K562 (cell line): Measurements from ENCODE around the gene COL13A1. TPM values are rescaled to one million over a fixed set of nuclear protein-coding genes. Genes with fewer than 3 reads are reported as not detected.

Source experiments
- ATAC-seq: fragments of 200-7000 bp; cut with Tn5 transposase; 3 replicates; pipeline ENCODE4 v1.9.1; 2020; ENCODE audit warnings: moderate library complexity
- BruUV-seq: library from RNA; stranded (reverse); fragments of 400-500 nt; replicated peaks from 2 replicates; lab custom pipeline; 2021; lab: Mats Ljungman, UMichigan
- CTCF ChIA-PET: fragments of 300-600 bp; formaldehyde crosslinking; extraction: SDS; loops from one replicate; lab custom pipeline; 2021; ENCODE audit warnings: low intra/inter-chr PET ratio; lab: Yijun Ruan, JAX
- POLR2A ChIA-PET: fragments of 300-600, 350-650 bp; sonication (Branson Sonifier 250); formaldehyde crosslinking; extraction: SDS; loops from one replicate; lab custom pipeline; 2021; ENCODE audit warnings: antibody characterized with exemption, inconsistent platforms; lab: Yijun Ruan, JAX
- DNase-seq, 4 experiments: peaks; one replicate each; pipeline versions ENCODE4 v3.0.0 to v3.0.0-alpha.2; 2011 to 2018; ENCODE audit warnings: low spot score in 3 of 4, mixed read lengths in 3 of 4; ENCODE audit errors: extremely low read depth in 1 of 4
- FAIRE-seq: peaks from 2 replicates; lab custom pipeline; 2011; peaks lifted over from hg19 to GRCh38; lab: Jason Lieb, UNC
- H2AFZ ChIP-seq: 2 replicates; pipeline ENCODE4 v1.6.0; 2011; ENCODE audit warnings: low read depth, low read length, control low read depth, inconsistent platforms
- H3K27ac ChIP-seq: fragments of 200-600 bp; 3 replicates; pipeline ENCODE4 v1.8.0; 2011; ENCODE audit warnings: low read depth, mild to moderate bottlenecking, control low read depth, inconsistent platforms, low read length, moderate library complexity, mixed read lengths; ENCODE audit errors: extremely low read depth
- H3K27me3 ChIP-seq, 2 experiments: fragments of 300-600 bp in 1 of 2; 2 replicates in 1 of 2; 3 replicates in 1 of 2; pipeline versions ENCODE4 v1.6.0 to v1.8.0; 2011; ENCODE audit warnings: inconsistent platforms in 2 of 2, low read length in 2 of 2, mild to moderate bottlenecking in 1 of 2, mixed read lengths in 1 of 2, moderate library complexity in 1 of 2; ENCODE audit not compliant: control insufficient read depth in 2 of 2, insufficient read depth in 2 of 2
- H3K36me3 ChIP-seq: fragments of 300-600 bp; 3 replicates; pipeline ENCODE4 v1.8.0; 2011; ENCODE audit warnings: mild to moderate bottlenecking, low read length, inconsistent platforms; ENCODE audit not compliant: control insufficient read depth, insufficient read depth
- H3K4me1 ChIP-seq, 2 experiments: fragments of 200-600 bp in 1 of 2; replicated peaks in 1 of 2; 2 replicates in 1 of 2; 3 replicates in 1 of 2; pipeline versions ENCODE4 v1.5.1 to v1.8.0; 2011; ENCODE audit warnings: inconsistent platforms in 2 of 2, low read length in 2 of 2, mild to moderate bottlenecking in 1 of 2, mixed read lengths in 1 of 2, moderate library complexity in 1 of 2; ENCODE audit not compliant: control insufficient read depth in 2 of 2, insufficient read depth in 2 of 2
- H3K4me2 ChIP-seq: 2 replicates; pipeline ENCODE4 v1.6.1; 2011; ENCODE audit warnings: low read length, control low read depth, inconsistent platforms, mixed read lengths; ENCODE audit not compliant: insufficient read depth
- H3K4me3 ChIP-seq: fragments of 200-600 bp; sonication (generic), shearing (Covaris generic); 2 replicates; pipeline ENCODE4 v1.5.1; 2016; ENCODE audit warnings: control low read depth, inconsistent platforms
- H3K79me2 ChIP-seq: fragments of 200-600 bp; 3 replicates; pipeline ENCODE4 v1.8.0; 2011; ENCODE audit warnings: low read length, inconsistent platforms; ENCODE audit not compliant: control insufficient read depth, insufficient read depth
- H3K9ac ChIP-seq, 2 experiments: 2 replicates each; pipeline versions ENCODE4 v1.6.0 to v1.6.1; 2011; ENCODE audit warnings: low read depth in 2 of 2, low read length in 2 of 2, control low read depth in 1 of 2, inconsistent platforms in 1 of 2, mild to moderate bottlenecking in 1 of 2, mixed read lengths in 1 of 2; ENCODE audit not compliant: insufficient read depth in 1 of 2
- H3K9me1 ChIP-seq: one replicate; pipeline ENCODE4 v1.6.0; 2011; ENCODE audit warnings: inconsistent platforms, mild to moderate bottlenecking, low read length, moderate library complexity; ENCODE audit not compliant: control insufficient read depth, insufficient read depth
- H3K9me3 ChIP-seq: replicated peaks from 2 replicates; pipeline ENCODE4 v1.5.1; 2011; ENCODE audit warnings: low read depth, low read length, inconsistent platforms; ENCODE audit not compliant: control insufficient read depth, insufficient read depth
- H4K20me1 ChIP-seq: replicated peaks from 2 replicates; pipeline ENCODE4 v1.6.1; 2011; ENCODE audit warnings: low read length, inconsistent platforms, mixed read lengths; ENCODE audit not compliant: control insufficient read depth, insufficient read depth
- CTBP1 ChIP-seq: fragments of 450-650 bp; IDR thresholded peaks from 2 replicates; pipeline ENCODE4 v1.6.1; 2016; ENCODE audit warnings: borderline replicate concordance
- CXXC5 ChIP-seq: fragments of 250-450 bp; sonication (Bioruptor Pico); IDR thresholded peaks from 2 replicates; pipeline ENCODE4 v1.8.0; 2022; ENCODE audit warnings: inconsistent platforms, mild to moderate bottlenecking, moderate library complexity
- FIP1L1 ChIP-seq: fragments of 200-400 bp; formaldehyde crosslinking; IDR thresholded peaks from 2 replicates; pipeline ENCODE4 v1.6.1; 2018; ENCODE audit warnings: mild to moderate bottlenecking, low read depth, low read length; ENCODE audit not compliant: poor library complexity, severe bottlenecking
- FOXA3 ChIP-seq, 2 experiments: fragments of 450-650 bp in 1 of 2; sonication (generic) in 1 of 2; formaldehyde crosslinking; IDR thresholded peaks in 1 of 2; conservative IDR thresholded peaks in 1 of 2; 2 replicates each; pipeline versions ENCODE4 v1.4.0 to v1.8.0; 2020 to 2022; ENCODE audit warnings: mild to moderate bottlenecking in 2 of 2, missing genetic modification reagents in 1 of 2
- FOXP1 ChIP-seq: sonication (generic); formaldehyde crosslinking; IDR thresholded peaks from 2 replicates; pipeline ENCODE4 v1.8.0; 2022; ENCODE audit warnings: mild to moderate bottlenecking, missing genetic modification reagents
- GMEB1 ChIP-seq: fragments of 250-450 bp; sonication (Bioruptor Pico); IDR thresholded peaks from 2 replicates; pipeline ENCODE4 v1.4.0; 2020; ENCODE audit warnings: mild to moderate bottlenecking
- IRF2 ChIP-seq: sonication (generic); formaldehyde crosslinking; IDR thresholded peaks from 2 replicates; pipeline ENCODE4 v1.8.1; 2022; ENCODE audit warnings: mild to moderate bottlenecking, missing genetic modification reagents
- NR2C1 ChIP-seq, 2 experiments: fragments of 450-650 bp; IDR thresholded peaks; 2 replicates each; pipeline ENCODE4 v1.6.1; 2017; ENCODE audit warnings: mild to moderate bottlenecking in 2 of 2, antibody characterized with exemption in 1 of 2, inconsistent platforms in 1 of 2, missing compliant biosample characterization in 1 of 2, missing genetic modification characterization in 1 of 2
- POLR2A ChIP-seq: fragments of 450-650 bp; conservative IDR thresholded peaks from 2 replicates; pipeline ENCODE4 v1.6.1; 2016
- WHSC1 ChIP-seq: IDR thresholded peaks from one replicate; pipeline ENCODE4 v1.6.1; 2012; ENCODE audit warnings: low read length, control low read depth, inconsistent platforms
- XRCC5 ChIP-seq: fragments of 200-400 bp; formaldehyde crosslinking; IDR thresholded peaks from 2 replicates; pipeline ENCODE4 v1.6.1; 2017; ENCODE audit warnings: low read depth, mild to moderate bottlenecking, low read length
- ZNF436 ChIP-seq: fragments of 250-450, 450-650 bp; sonication (Bioruptor Pico); formaldehyde crosslinking; IDR thresholded peaks from 2 replicates; pipeline ENCODE4 v1.7.0; 2020; ENCODE audit warnings: mild to moderate bottlenecking
- ZNF79 ChIP-seq: fragments of 250-450 bp; sonication (Bioruptor Pico); IDR thresholded peaks from 2 replicates; pipeline ENCODE4 v1.4.0; 2020; ENCODE audit warnings: low read depth, mild to moderate bottlenecking, moderate library complexity
- WGBS: fragments of 100-300 bp; shearing (Covaris generic); methylation state at CpG from one replicate; pipeline ENCODE4 v1.1.6; 2016; ENCODE audit warnings: low coverage, mixed read lengths; ENCODE audit not compliant: insufficient coverage; ENCODE audit errors: missing lambda C conversion rate; 5-methylcytosine and 5-hydroxymethylcytosine counted together
- in situ Hi-C: fragments of 300-500 bp; cut with MboI; formaldehyde crosslinking; loops from 4 replicates; pipeline ENCODE4 v1.15.0; 2018; ENCODE audit warnings: inconsistent platforms, mixed read lengths
- intact Hi-C: fragments of 100-400 bp; cut with micrococcal nuclease; formaldehyde crosslinking; loops from 2 replicates; pipeline ENCODE4 v1.14.2; 2022
- polyA plus RNA-seq, 8 experiments: library from polyadenylated mRNA; depleted of rRNA in 4 of 8; stranded (reverse) in 5 of 8; unstranded in 3 of 8; fragments of >200 nt; fragmentation: Nextera tagmentation in 2 of 8; fragmentation: Illumina TruSeq in 1 of 8; extraction: Ambion mirVana in 2 of 8; extraction: Trizol in 1 of 8; gene quantifications; 2 replicates each; pipeline versions ENCODE4 v1.2.1 to v1.2.3, GENCODE V29; 2011 to 2014; ENCODE audit warnings: inconsistent platforms in 1 of 8, missing spikeins in 1 of 8
- total RNA-seq, 7 experiments: library from RNA; depleted of rRNA in 6 of 7; stranded (reverse); fragments of >200 nt in 6 of 7; fragmentation: Illumina TruSeq in 2 of 7; extraction: Trizol in 2 of 7; gene quantifications; 2 replicates each; pipeline versions ENCODE4 v1.2.1 to v1.2.3, GENCODE V29; 2011 to 2021; ENCODE audit warnings: low replicate concordance in 1 of 7
- TF ChIP-seq, protein P1 (sequence below): fragments of 450-650 bp; IDR thresholded peaks from 2 replicates; pipeline ENCODE4 v1.7.1; 2018; ENCODE audit warnings: mild to moderate bottlenecking, low read depth; ENCODE audit not compliant: partially characterized antibody

The COL13A1 gene
- total and polyA plus RNA-seq, 9 of the 15 experiments (the other 6 are each of a cell fraction or from before 2014, with no cell fraction given) = not detected

DNA sequence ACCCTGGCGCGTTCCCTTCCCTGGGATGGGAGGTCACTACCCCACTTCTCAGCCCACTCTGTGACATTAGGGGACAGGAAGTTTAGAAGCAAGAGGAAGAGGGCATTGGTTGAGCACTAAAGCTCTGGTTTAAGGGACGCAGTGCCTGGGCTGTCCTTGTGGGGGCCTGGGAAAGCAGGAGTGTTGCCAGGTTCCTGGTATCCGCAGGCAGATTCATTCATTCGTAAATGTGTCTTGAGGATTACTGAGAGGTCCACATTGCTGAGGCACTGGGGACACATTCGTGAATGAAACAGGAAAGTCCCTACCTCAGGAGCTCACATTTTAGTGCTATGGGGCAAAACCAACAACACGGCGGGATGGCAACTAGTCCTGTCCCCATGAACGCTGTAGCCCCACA, 69.4 kb downstream of the COL13A1 start (continued):
- no peak for TF ChIP-seq GMEB1 (CRISPR knock-in tag)
- TF ChIP-seq CTBP1 = no peak
- no peak for TF ChIP-seq XRCC5
- no peak for TF ChIP-seq IRF2 (CRISPR knock-in tag)
- no peak for TF ChIP-seq WHSC1
- TF ChIP-seq ZNF436 (CRISPR knock-in tag) = no peak
- no peak for TF ChIP-seq POLR2A

GRCh38 chr10:69872323-69872722, 70.6 kb downstream of the COL13A1 start:
- Histone ChIP-seq H3K4me1 (no peaks in the 10 kb centered on the region; a peak in 1 of 5 replicates), H3K9ac (no peak overlapping the region), H2AFZ (no peak overlapping the region), H3K27me3 (peaks cover 18 to 77% of the 10 kb centered on the region in 2 experiments), H3K9me3 (no peaks in the 10 kb centered on the region), H3K4me3 (no peak overlapping the region), H3K27ac (no peak overlapping the region), H3K4me2 (no peak overlapping the region), H3K9me1 (no peaks in the 10 kb centered on the region), H3K36me3 (no peaks in the 10 kb centered on the region), H3K79me2 (no peaks in the 10 kb centered on the region), H4K20me1 (peaks cover 21% of the 10 kb centered on the region)
- CTCF ChIA-PET = no interaction called here
- TF ChIP-seq CXXC5 (CRISPR knock-in tag) (no peak), FOXA3 (CRISPR knock-in tag; conservative IDR thresholded peaks at IDR 0.05 in 1 of 2, IDR thresholded peaks at IDR 0.05 in 1 of 2) (no peak), NR2C1 (IDR thresholded peaks at IDR 0.05) (no peak), NR2C1 (tag; IDR thresholded peaks at IDR 0.05) (no peak), ZNF79 (CRISPR knock-in tag) (no peak), FIP1L1 (no peak), FOXP1 (no peak)
- TF ChIP-seq, protein P1, sequence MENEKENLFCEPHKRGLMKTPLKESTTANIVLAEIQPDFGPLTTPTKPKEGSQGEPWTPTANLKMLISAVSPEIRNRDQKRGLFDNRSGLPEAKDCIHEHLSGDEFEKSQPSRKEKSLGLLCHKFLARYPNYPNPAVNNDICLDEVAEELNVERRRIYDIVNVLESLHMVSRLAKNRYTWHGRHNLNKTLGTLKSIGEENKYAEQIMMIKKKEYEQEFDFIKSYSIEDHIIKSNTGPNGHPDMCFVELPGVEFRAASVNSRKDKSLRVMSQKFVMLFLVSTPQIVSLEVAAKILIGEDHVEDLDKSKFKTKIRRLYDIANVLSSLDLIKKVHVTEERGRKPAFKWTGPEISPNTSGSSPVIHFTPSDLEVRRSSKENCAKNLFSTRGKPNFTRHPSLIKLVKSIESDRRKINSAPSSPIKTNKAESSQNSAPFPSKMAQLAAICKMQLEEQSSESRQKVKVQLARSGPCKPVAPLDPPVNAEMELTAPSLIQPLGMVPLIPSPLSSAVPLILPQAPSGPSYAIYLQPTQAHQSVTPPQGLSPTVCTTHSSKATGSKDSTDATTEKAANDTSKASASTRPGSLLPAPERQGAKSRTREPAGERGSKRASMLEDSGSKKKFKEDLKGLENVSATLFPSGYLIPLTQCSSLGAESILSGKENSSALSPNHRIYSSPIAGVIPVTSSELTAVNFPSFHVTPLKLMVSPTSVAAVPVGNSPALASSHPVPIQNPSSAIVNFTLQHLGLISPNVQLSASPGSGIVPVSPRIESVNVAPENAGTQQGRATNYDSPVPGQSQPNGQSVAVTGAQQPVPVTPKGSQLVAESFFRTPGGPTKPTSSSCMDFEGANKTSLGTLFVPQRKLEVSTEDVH = no peak
- in situ Hi-C loops (no loop called here), intact Hi-C loops (no loop called here)
- ATAC-seq (no peak), FAIRE-seq (no peak), DNase-seq (no peak)
- BruUV-seq = no TSS peak
- 0% methylated on average over 2 of the region's 2 CpGs for WGBS
- POLR2A ChIA-PET = interaction anchor here (0.9 kb wide), 1 partner anchor 34 kb away, joined by 3 read pairs; no protein-coding TSS in a partner anchor
